Neuron (in vitro differentiated cells): ENCODE results near the gene SRSF1.

Experiments used
- H2AFZ ChIP-seq: one replicate; pipeline ENCODE4 v1.6.1; 2013; ENCODE audit warnings: low read depth, mild to moderate bottlenecking, inconsistent platforms, low read length, moderate library complexity
- H3K27me3 ChIP-seq: one replicate; pipeline ENCODE4 v1.6.1; 2013; ENCODE audit warnings: low read length; ENCODE audit not compliant: insufficient read depth
- H3K36me3 ChIP-seq: one replicate; pipeline ENCODE4 v1.6.1; 2013; ENCODE audit warnings: low read length; ENCODE audit not compliant: insufficient read depth
- H3K4me1 ChIP-seq: one replicate; pipeline ENCODE4 v1.6.1; 2013; ENCODE audit warnings: low read length; ENCODE audit not compliant: insufficient read depth
- H3K4me3 ChIP-seq: 2 replicates; pipeline ENCODE4 v1.5.1; 2013; ENCODE audit warnings: mild to moderate bottlenecking, low read length, moderate library complexity
- H3K9me3 ChIP-seq: one replicate; pipeline ENCODE4 v1.6.1; 2013; ENCODE audit warnings: low read length

SRSF1 gene

DNA sequence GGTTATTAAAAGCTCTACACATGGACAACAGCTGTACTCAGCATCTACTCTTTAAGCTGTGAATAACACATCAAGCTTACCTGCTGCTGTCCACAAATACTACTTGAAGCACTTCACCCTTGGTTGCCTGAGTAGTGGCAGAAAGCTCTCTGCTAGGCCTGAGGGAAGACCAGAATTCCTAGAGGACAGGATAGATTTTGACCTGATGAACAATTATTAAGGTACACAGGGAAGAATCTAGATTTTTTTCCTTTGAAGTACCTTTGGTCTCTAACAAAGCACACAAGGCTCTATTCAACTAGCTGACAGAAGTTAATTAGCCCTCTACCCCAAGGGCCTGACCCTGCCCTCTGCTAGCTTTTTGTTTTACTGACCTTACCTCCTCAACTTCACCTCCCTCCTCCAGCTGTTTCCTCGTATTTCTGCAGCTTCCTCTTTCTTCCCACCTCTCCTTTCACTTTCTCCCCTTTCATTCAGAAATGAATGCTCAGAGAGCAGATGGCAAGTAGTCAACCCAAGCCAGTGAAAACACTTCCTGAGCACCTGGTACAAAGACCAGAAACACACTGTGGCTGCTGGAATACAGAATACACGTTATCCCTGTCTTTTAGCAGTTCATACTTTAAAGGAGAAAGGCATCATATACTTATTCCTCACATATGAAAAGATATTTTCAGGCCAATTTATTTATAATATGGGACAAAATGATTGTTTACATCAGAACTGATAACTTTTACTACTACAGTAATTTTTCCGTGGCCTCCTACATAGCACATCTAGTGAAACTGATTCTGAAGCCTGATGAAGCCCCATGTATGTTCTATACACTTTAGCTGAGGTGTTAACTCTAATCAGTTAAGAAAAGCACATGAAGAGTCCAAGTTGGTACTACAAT lies 13.3 kb downstream of the SRSF1 start:
- Histone ChIP-seq H2AFZ (no peak overlapping the region), H3K4me1 (peaks cover 42% of the 10 kb centered on the region), H3K36me3 (peaks cover 19% of the 10 kb centered on the region), H3K4me3 (no peak overlapping the region), H3K27me3 (no peaks in the 10 kb centered on the region), H3K9me3 (no peaks in the 10 kb centered on the region)

DNA sequence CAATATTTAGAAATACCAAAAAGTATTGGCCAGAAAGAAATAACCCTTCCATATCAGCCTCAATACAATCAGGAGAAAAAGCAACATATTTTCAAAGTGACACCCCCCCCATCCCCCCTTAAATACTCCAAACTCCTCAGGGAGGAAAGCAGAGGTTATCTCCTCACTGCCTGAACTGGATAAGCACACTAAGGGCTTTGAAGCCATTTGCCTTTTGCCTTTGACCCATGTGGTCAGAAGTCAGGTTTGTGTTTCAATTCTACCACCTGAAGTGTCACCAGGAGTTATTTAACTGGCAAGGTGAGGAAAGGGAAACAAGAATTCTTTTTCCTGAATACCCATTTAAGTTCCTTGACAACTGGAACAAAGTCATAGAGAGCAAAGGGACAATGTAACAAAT lies 15.5 kb downstream of the SRSF1 start:
- Histone ChIP-seq H3K4me3 (no peak overlapping the region), H3K36me3 (no peaks in the 10 kb centered on the region), H3K4me1 (peaks cover 45% of the 10 kb centered on the region), H3K27me3 (no peaks in the 10 kb centered on the region), H3K9me3 (no peaks in the 10 kb centered on the region), H2AFZ (no peak overlapping the region)

DNA sequence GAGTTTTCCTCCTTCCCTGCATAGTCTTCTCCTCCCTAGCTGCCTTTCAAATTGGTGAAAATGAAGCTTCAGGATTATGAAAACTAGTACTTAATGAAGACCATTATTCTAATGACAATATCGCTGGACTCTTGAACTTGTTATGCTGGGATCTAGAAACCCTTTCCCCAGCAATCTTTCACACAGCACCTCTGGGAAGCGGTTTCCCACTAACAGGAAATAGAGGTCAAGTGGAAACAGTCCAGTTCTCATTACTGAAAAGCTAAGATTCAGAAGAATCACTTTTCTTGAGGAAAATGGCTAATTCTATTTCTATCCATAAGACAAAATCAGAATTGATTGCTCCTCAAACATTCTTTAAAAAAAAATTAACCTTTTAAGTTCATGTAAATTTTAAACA lies 17.0 kb downstream of the SRSF1 start:
- Histone ChIP-seq H3K4me1 (peaks cover 45% of the 10 kb centered on the region), H2AFZ (no peak overlapping the region), H3K36me3 (peaks cover under 1% of the 10 kb centered on the region), H3K27me3 (no peaks in the 10 kb centered on the region), H3K4me3 (no peak overlapping the region), H3K9me3 (no peaks in the 10 kb centered on the region)

DNA sequence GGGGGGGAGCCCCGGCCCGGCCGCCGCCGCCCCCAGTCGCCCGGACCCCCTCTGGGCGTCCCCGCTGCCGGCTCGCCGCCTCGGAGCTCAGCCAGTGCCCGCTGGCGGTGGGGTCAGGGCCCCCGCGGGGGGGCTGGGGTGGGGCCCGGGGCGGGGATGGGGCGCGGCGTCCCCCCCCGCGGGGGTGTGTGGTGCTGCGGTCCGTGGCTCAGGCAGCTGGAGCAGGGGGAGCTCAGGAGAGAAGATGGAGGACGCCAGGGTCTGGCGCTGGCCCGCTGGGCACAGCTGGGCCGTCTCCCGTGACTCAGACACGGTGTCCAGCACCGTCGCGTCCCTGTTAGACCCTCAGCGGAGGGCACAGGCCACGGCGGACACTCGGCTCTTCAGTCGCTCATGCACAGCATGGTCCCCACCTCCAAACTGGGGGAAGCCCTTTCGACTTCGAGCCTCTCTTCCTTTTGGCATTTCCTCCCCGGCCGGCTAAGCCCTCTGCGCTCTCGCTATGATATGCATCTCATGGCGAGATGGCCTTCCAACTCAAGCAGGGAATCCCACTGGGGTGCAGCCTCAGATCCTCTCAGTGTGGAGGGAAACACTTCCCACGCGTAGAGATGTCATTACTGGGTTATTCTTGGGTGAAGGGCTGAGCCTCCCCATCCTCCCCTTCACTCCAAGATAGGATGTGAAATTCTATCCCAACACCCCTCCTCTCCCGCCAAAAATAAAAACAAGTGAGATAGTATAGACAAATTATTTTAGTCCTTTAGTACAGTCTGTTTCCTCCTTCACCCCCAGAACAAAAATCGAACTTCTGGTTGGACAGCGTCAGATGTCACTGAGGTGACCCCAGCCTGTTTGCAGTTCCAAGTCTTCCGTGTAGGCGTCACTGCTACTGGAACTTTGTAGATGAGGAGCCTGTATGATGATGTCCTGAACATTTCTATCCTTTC lies 18.5 kb downstream of the SRSF1 start:
- H3K4me1 ChIP-seq, result peaks cover 45% of the 10 kb centered on the region

DNA sequence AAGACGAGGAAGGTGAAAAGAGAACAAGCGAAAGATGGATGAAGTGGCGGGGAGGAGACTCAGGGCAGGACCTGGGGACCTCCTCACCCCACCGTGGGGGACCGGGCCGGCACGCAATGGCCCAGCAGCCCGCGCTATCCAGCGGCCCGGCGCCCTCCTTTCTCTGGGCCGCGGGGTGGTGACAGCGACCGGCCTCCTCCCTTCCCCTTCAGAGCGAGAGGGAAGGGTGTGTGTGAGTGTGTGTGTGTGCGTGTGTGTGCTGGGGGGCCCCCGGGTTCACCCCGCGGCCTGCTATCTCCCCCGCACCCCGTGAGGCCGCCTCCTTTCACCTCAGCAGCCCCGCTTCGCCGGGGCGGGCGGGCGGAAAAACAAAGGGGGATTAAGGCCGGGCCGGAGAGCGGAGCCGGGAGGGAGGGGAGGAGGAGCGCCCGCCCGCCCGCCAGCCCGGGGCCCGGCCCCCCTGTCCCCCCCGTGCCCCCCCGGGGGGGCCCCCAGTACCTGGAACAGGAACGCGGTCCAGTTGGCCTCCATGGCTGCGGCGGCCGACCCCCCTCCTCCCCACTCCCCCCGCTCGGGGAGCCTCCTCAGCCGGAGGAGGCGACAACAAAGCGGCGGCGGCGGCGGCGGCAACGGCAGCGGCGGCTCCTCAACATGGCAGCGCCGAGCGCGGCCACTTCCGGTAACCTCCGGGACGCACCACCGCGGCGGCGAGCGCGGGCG lies 19.3 kb downstream of the SRSF1 start, which contains the start of gene VEZF1:
VEZF1 (minus strand) TSS at position 674 of the 720 bp plus-strand sequence; CDS start at position 531, 143 bp downstream.
- Histone ChIP-seq H3K9me3 (no peaks in the 10 kb centered on the region), H3K27me3 (no peaks in the 10 kb centered on the region), H3K36me3 (peaks cover 14% of the 10 kb centered on the region), H3K4me1 (peaks cover 50% of the 10 kb centered on the region), H3K4me3 (peak within 1 kb of the TSS; percentile 75), H2AFZ (no peak within 1 kb of the TSS)

More for the DNA sequence above, 18.5 kb downstream of the SRSF1 start:
- Histone ChIP-seq H3K27me3 (no peaks in the 10 kb centered on the region), H2AFZ (no peak overlapping the region), H3K9me3 (no peaks in the 10 kb centered on the region), H3K36me3 (peaks cover 7% of the 10 kb centered on the region), H3K4me3 (peak overlapping the region; percentile 75)

DNA sequence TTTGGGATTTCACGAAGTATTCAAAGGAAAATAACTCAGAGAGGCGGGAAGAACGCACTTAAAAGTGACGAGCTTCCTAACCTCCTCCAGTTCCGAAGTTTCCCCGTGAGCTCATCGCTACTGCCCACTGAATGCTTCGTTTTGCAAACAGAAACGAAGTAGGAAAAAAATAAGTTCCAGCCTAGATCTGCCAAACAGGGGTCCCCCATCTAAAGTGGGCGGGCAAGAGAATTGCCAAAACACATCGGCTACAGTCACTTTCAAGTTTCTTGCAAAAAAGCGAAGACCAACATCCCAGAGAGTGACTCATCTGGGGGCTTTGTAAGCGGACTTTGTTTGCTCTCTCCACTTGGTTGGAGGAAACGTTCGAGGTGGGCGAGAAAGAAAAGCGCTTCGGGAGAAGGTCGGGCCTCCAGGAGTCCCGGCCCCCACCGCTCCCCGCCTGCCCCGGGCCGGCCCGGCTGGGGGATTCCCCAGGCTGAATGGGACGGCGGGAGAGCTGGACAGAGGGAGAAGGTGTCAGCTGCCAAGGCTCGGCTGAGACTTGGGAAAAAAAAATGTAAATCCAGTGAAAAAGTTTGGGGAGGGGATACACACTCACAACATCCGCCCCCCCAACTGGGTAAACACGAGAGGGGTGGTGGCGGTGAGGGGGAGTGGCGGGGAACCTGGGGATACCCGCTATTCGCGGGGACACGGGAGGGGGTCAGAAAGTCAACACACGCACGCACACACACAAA lies 20.0 kb downstream of the SRSF1 start:
- Histone ChIP-seq H3K27me3 (no peaks in the 10 kb centered on the region), H3K36me3 (peaks cover 21% of the 10 kb centered on the region), H3K9me3 (no peaks in the 10 kb centered on the region), H3K4me3 (peak overlapping the region; percentile 75), H2AFZ (no peak overlapping the region), H3K4me1 (peaks cover 58% of the 10 kb centered on the region)

DNA sequence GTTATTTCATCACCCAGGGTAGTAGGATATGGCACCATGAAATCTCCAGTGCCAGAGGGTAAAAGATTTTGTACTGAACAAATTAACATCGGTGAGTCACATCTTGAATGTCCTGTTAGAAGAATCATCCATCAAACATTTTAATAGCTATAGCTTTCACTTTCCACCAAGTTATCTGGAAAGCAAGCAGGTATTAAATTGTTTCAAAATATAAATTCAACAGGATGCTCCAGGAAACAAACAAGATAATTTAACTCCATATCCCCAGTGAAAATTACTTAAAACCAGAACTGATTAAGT lies 21.4 kb downstream of the SRSF1 start:
- Histone ChIP-seq H3K4me1 (peaks cover 64% of the 10 kb centered on the region), H3K9me3 (no peaks in the 10 kb centered on the region)

DNA sequence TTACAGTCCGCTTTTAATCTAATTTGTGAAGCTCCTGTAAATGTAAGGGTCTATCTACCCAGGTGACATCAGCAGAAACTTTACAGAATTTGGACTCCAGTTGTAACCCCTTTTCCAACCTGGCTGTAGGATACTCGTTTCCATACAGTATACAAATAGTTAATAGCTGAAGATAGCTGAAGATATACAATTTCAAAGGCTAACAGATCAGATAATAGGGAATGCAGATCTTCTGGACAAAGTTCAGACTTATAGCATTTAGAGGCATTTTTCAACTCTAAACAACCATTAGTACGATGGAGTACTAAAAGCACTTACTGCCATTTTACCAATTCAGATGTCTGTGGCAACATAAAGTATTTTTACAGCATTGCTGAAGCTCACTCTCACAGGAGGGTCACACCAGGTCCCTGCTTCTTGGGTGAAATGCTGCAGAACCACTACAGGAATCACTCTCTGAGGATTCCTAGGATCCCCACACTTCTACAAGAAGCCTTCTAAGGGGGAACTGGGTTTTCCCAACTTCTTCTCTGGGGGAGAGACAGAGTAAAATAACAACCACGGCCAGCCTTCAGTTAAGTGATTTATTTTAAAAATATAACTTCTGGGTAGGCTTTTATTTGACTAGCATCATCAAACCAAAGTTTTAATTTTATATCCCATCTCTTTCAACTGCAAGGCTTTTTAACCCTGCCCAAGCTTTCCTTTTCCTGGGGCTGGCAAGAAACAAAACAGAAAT lies 21.9 kb downstream of the SRSF1 start:
- peak overlapping the region; percentile 75 for H3K4me3 ChIP-seq
- H3K36me3 ChIP-seq, result peaks cover 39% of the 10 kb centered on the region
- no peak overlapping the region for H2AFZ ChIP-seq
- peaks cover 63% of the 10 kb centered on the region for H3K4me1 ChIP-seq
- no peaks in the 10 kb centered on the region for H3K27me3 ChIP-seq
- H3K9me3 ChIP-seq, result no peaks in the 10 kb centered on the region

More for the DNA sequence above, 21.4 kb downstream of the SRSF1 start:
- peaks cover 34% of the 10 kb centered on the region for H3K36me3 ChIP-seq
- no peak overlapping the region for H2AFZ ChIP-seq
- H3K27me3 ChIP-seq, result no peaks in the 10 kb centered on the region
- H3K4me3 ChIP-seq, result peak overlapping the region; percentile 75

DNA sequence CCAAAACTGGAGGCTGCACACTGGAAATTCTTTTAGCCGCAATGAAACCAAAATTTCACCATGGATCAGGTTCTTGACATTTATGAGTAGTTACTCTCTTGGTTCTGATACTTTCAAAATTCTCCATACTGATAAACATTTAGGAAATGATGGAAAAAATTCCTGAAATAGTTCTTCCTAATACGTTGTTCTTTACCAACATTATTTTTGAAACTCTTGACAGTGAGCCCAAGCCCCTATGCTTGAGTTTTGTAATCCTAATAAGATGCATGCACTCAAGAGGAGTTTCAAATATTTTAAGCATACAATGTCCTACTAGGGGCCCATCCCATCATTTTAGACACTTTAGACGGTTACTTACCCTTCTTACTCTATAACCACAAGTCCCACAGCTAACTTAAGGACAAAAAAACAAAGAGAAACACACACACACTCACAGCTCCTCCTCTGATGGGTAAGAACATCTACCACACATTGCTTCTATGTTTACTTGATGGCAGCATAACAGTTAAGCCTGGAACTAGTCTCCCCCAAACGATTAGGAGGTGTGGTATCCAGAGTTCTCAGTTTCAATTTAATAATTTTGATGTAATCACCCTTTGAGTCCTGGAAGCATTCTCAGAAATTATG lies 22.7 kb downstream of the SRSF1 start:
- Histone ChIP-seq H3K9me3 (no peaks in the 10 kb centered on the region), H2AFZ (no peak overlapping the region), H3K4me3 (peak overlapping the region; percentile 75), H3K36me3 (peaks cover 46% of the 10 kb centered on the region), H3K4me1 (peaks cover 56% of the 10 kb centered on the region), H3K27me3 (no peaks in the 10 kb centered on the region)

DNA sequence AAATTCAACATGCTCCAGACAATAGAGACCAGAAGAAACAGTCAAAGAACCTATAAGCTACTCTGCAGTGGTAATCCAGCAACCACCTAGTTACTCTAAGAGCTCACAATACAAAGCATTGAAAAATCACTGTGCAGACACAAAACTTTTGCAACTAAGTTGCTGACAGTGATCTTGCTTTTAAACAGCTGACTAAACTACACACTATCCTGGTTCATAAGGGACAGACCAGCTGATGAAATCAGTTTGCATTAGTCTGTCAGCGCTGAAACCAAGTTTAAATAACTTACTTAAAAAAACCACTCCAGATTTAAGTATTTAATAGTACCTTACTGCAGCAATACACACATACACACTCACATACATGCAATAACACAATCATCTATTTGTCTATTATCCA lies 23.6 kb downstream of the SRSF1 start:
- Histone ChIP-seq H3K27me3 (no peaks in the 10 kb centered on the region), H3K4me1 (peaks cover 47% of the 10 kb centered on the region), H3K4me3 (no peak overlapping the region), H2AFZ (no peak overlapping the region), H3K36me3 (peaks cover 55% of the 10 kb centered on the region), H3K9me3 (no peaks in the 10 kb centered on the region)

DNA sequence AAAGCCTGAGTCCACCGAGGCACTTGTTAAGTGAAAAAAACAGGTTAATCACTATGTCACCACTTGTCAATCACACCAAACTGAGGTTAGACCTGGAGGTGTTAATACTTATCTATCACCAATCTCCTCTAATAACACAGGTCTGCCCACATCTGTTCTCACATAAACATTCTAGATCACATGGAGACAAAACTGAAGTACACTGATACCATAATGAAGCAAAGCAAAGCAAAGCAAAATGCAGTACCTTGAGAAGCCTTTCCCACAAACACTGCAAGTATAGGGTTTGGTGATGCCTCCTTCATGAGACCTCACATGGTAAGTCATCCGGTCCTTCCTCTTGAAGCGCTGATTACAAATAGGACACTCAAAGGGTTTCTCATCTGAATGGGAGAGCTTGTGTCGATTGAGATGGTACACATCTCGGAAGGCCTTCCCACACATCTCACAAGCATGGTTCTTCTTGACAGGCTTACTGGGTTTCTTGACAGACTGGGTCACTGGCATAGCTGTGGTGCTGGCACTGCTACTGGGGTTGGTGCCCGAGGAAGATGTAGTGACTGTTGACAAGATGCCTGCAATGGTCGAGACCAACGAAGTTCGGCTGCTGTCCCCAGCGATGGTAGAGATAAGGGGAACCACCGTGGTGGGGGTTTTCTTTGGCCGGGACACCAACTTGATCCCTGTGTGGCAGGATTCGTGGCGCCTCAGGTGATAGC lies 24.4 kb downstream of the SRSF1 start:
- Histone ChIP-seq H3K36me3 (peaks cover 63% of the 10 kb centered on the region), H3K9me3 (no peaks in the 10 kb centered on the region), H3K4me1 (peaks cover 46% of the 10 kb centered on the region), H3K27me3 (no peaks in the 10 kb centered on the region), H3K4me3 (no peak overlapping the region), H2AFZ (no peak overlapping the region)
